SJCRH30 (cell line): ENCODE results near the gene MITF. TPM values are rescaled to one million over a fixed set of nuclear protein-coding genes. Genes with fewer than 3 reads are reported as not detected.

ENCODE experiments used
- DNase-seq, 2 experiments: peaks; one replicate each; pipeline ENCODE4 v3.0.0-alpha.2; 2015 to 2020
- H3K27ac ChIP-seq: fragments of 250-450 bp; sonication (Bioruptor Pico); 2 replicates; pipeline ENCODE4 v1.5.1; 2020; ENCODE audit warnings: mild to moderate bottlenecking, moderate library complexity
- H3K27me3 ChIP-seq: fragments of 250-450 bp; sonication (Bioruptor Pico); 2 replicates; pipeline ENCODE4 v1.5.1; 2020; ENCODE audit warnings: mild to moderate bottlenecking, moderate library complexity
- H3K36me3 ChIP-seq: fragments of 250-450 bp; sonication (Bioruptor Pico); 2 replicates; pipeline ENCODE4 v1.5.1; 2020; ENCODE audit warnings: mild to moderate bottlenecking, moderate library complexity
- H3K4me1 ChIP-seq: fragments of 250-450 bp; sonication (Bioruptor Pico); 2 replicates; pipeline ENCODE4 v1.5.1; 2020; ENCODE audit warnings: mild to moderate bottlenecking, moderate library complexity
- H3K4me3 ChIP-seq: fragments of 250-450 bp; sonication (Bioruptor Pico); 2 replicates; pipeline ENCODE4 v1.5.1; 2020; ENCODE audit warnings: mild to moderate bottlenecking, moderate library complexity
- H3K9me3 ChIP-seq: fragments of 250-450 bp; sonication (Bioruptor Pico); replicated peaks from 2 replicates; pipeline ENCODE4 v1.5.1; 2020; ENCODE audit warnings: mild to moderate bottlenecking, moderate library complexity
- total RNA-seq: library from RNA; depleted of rRNA; stranded (reverse); fragments of >200 nt; shearing (Covaris generic); gene quantifications from 2 replicates; pipeline ENCODE4 v1.2.3, GENCODE V29; 2014

The MITF gene
- total RNA-seq, 1 experiment from 2014 or later: 2.2 TPM

GRCh38 chr3:69998759-69999139 lies 259.5 kb downstream of the MITF start:
- DNase-seq: peak in 1 of 2 experiments; percentile 3
- H3K4me3 ChIP-seq: peak overlapping the region; percentile 19; the same call in 1 of the 2 replicates
- no peaks in the 10 kb centered on the region for H3K4me1 ChIP-seq
- no peaks in the 10 kb centered on the region for H3K9me3 ChIP-seq
- H3K27me3 ChIP-seq: no peaks in the 10 kb centered on the region
- no peak overlapping the region for H3K27ac ChIP-seq
- no peaks in the 10 kb centered on the region for H3K36me3 ChIP-seq

- Histone ChIP-seq H3K9me3 (no peaks in the 10 kb centered on the region), H3K36me3 (no peaks in the 10 kb centered on the region), H3K4me1 (no peaks in the 10 kb centered on the region), H3K4me3 (peak within 1 kb of the TSS; percentile 19; the same call in 1 of the 2 replicates), H3K27me3 (no peaks in the 10 kb centered on the region), H3K27ac (no peak within 1 kb of the TSS)
- DNase-seq: no peak
Observed at GRCh38 chr3:69999140-70000027, 260.1 kb downstream of the MITF start, which contains the start of gene SAMMSON. Gene SAMMSON, plus strand, starts transcription at chr3:69999733.

DNA sequence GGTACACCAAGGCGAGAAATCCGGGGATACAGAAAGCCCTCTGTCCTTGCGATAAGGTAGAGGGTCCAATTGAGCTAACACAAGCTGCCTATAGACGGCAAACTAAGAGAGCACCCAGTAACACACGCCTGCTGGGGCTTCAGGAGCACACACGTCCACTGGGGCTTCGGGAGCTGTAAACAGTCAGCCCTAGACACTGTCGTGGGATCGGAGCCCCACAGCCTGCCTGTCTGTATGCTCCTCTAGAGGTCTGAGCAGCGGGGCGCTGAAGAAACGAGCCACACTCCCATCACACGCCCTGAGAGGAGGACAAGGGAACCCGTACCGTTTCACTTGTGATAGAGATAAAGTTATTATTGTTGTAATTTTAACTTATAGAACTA lies 260.8 kb downstream of the MITF start:
- H3K4me1 ChIP-seq: no peaks in the 10 kb centered on the region
- no peak for DNase-seq
- no peaks in the 10 kb centered on the region for H3K27me3 ChIP-seq
- no peaks in the 10 kb centered on the region for H3K9me3 ChIP-seq
- H3K27ac ChIP-seq: no peak overlapping the region
- no peak overlapping the region for H3K4me3 ChIP-seq
- H3K36me3 ChIP-seq: no peaks in the 10 kb centered on the region

DNA sequence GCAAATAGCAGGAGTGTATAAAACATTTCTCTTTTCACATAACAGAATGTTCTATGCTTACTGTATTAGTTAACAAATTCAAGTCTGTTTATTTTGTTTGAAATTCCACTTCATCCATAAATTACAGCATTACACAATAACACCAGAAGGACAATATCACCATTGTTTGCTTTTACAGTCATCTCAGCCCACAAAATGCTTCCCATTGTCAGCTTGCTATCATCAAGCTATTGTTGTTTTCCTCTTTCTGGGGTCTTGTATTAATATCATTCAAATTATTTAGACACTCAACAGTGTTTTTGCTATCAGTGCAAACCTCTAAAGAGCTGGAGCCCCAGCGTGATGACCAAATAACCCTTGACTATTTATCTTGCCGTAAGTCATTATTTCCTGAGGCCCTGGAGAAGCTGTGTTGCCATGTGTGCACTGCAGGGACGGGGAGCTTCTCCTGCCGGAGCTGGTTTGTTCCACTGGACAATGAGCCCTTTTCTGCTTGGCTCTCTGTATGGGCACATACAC lies 261.4 kb downstream of the MITF start:
- no peak overlapping the region for H3K4me3 ChIP-seq
- no peak overlapping the region for H3K27ac ChIP-seq
- no peaks in the 10 kb centered on the region for H3K9me3 ChIP-seq
- H3K4me1 ChIP-seq: no peaks in the 10 kb centered on the region
- no peaks in the 10 kb centered on the region for H3K27me3 ChIP-seq
- no peak for DNase-seq
- H3K36me3 ChIP-seq: no peaks in the 10 kb centered on the region

DNA sequence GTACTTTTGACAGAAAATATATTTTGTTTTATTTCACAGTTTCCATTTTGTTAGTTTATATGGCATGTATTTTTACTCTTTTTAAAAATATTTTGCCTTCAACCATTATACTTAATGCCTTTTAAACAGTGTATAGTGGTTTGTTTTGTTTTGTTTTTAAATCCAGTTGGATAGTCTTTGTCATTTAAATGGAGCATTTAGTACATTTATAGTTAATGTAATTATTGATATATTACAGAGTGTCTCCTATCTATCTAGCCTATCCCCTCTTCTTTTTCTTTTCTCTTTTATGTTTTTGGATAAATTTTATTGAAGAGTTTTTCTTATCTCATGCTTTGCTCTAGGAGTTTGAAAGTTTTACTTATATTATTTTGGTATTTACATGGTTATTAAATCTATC lies 263.9 kb downstream of the MITF start:
- no peaks in the 10 kb centered on the region for H3K4me1 ChIP-seq
- no peaks in the 10 kb centered on the region for H3K36me3 ChIP-seq
- no peaks in the 10 kb centered on the region for H3K27me3 ChIP-seq
- no peak overlapping the region for H3K4me3 ChIP-seq
- H3K27ac ChIP-seq: no peak overlapping the region
- H3K9me3 ChIP-seq: no peaks in the 10 kb centered on the region
- no peak for DNase-seq

GRCh38 chr3:70006089-70006488 lies 266.8 kb downstream of the MITF start:
- no peak for DNase-seq
- H3K27ac ChIP-seq: no peak overlapping the region
- no peaks in the 10 kb centered on the region for H3K4me1 ChIP-seq
- H3K36me3 ChIP-seq: no peaks in the 10 kb centered on the region
- no peak overlapping the region for H3K4me3 ChIP-seq
- no peaks in the 10 kb centered on the region for H3K9me3 ChIP-seq
- no peaks in the 10 kb centered on the region for H3K27me3 ChIP-seq

DNA sequence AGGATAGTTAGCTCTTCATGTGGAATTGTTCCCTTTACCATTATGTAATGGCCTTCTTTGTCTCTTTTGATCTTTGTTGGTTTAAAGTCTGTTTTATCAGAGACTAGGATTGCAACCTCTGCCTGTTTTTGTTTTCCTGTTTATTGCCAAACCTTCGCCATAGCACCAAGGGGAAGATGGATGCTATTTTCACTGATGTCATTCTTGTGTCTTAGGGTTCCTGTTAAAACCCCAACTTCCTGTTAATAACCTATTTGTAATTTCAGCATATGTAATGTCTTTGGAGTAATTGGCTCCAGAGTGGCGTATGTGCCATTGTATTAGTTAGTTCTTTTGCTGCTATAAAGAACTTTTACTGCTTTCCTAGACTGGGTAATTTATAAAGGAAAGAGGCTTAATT lies 271.1 kb downstream of the MITF start:
- H3K27ac ChIP-seq: no peak overlapping the region

DNA sequence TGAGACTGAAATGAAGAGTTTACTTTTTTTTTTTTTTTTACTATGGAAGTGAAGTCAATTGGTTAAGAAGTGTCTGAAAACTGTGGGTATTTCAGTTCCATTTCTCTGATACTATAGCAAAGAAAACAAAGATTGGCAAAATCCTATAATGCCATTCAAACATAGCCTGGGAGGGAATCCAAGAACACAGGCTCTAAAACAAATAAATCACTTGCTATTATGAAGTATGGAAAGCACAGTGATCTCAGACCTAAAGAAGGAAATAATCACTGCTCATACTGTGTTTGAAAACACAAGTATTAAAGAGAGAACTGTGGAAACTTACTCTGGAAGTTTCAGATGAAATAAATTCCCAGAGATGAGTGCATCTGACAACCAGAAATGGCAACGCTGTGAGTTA lies 272.3 kb downstream of the MITF start:
- Histone ChIP-seq H3K4me1 (no peaks in the 10 kb centered on the region), H3K27ac (no peak overlapping the region), H3K9me3 (no peaks in the 10 kb centered on the region), H3K36me3 (no peaks in the 10 kb centered on the region), H3K27me3 (no peaks in the 10 kb centered on the region), H3K4me3 (no peak overlapping the region)
- DNase-seq: no peak

More for the DNA sequence above, 271.1 kb downstream of the MITF start:
- Histone ChIP-seq H3K4me3 (no peak overlapping the region), H3K36me3 (no peaks in the 10 kb centered on the region), H3K4me1 (no peaks in the 10 kb centered on the region), H3K27me3 (no peaks in the 10 kb centered on the region), H3K9me3 (no peaks in the 10 kb centered on the region)
- DNase-seq: no peak
